Neural progenitor cell (in vitro differentiated cells): Measurements from ENCODE around the gene PRND. TPM values are rescaled to one million over a fixed set of nuclear protein-coding genes. Genes with fewer than 3 reads are reported as not detected.

Source experiments
- DNase-seq: peaks from one replicate; pipeline ENCODE4 v3.0.0-alpha.2; 2016; ENCODE audit warnings: low spot score
- H2AFZ ChIP-seq: fragments of 200-600 bp; sonication (generic); replicated peaks from 2 replicates; pipeline ENCODE4 v1.6.1; 2016; ENCODE audit warnings: antibody characterized with exemption
- H3F3A ChIP-seq: fragments of 200-600 bp; sonication (generic); 2 replicates; pipeline ENCODE4 v1.6.1; 2016; ENCODE audit warnings: antibody characterized with exemption, low read depth
- H3K27ac ChIP-seq: fragments of 200-600 bp; sonication (generic); 2 replicates; pipeline ENCODE4 v1.5.1; 2016; ENCODE audit warnings: mild to moderate bottlenecking
- H3K27me3 ChIP-seq: fragments of 200-600 bp; sonication (generic); 2 replicates; pipeline ENCODE4 v1.6.1; 2016; ENCODE audit warnings: mild to moderate bottlenecking, moderate library complexity
- H3K36me3 ChIP-seq: fragments of 200-600 bp; sonication (generic); 2 replicates; pipeline ENCODE4 v1.5.1; 2016
- H3K4me1 ChIP-seq: fragments of 200-600 bp; sonication (generic); 2 replicates; pipeline ENCODE4 v1.6.1; 2016; ENCODE audit warnings: mixed run types
- H3K4me2 ChIP-seq: fragments of 200-600 bp; sonication (generic); 2 replicates; pipeline ENCODE4 v1.6.1; 2016
- H3K4me3 ChIP-seq: fragments of 200-600 bp; sonication (generic); 2 replicates; pipeline ENCODE4 v1.5.1; 2016
- H3K79me2 ChIP-seq: fragments of 200-600 bp; sonication (generic); 2 replicates; pipeline ENCODE4 v1.6.1; 2016; ENCODE audit warnings: low read depth
- H3K9ac ChIP-seq: fragments of 200-600 bp; sonication (generic); 2 replicates; pipeline ENCODE4 v1.6.1; 2016
- H3K9me3 ChIP-seq: fragments of 200-600 bp; sonication (generic); 2 replicates; pipeline ENCODE4 v1.5.1; 2016; ENCODE audit warnings: low read depth
- H4K20me1 ChIP-seq: fragments of 200-600 bp; sonication (generic); 2 replicates; pipeline ENCODE4 v1.6.1; 2016; ENCODE audit warnings: low read depth
- H3K27ac Mint-ChIP-seq: 3 replicates; pipeline ENCODE4 v1.8.0; 2021; ENCODE audit warnings: mixed read lengths
- H3K27me3 Mint-ChIP-seq: 2 replicates; pipeline ENCODE4 v1.8.0; 2022; ENCODE audit warnings: low read depth, mild to moderate bottlenecking, inconsistent platforms, moderate library complexity, mixed read lengths; ENCODE audit not compliant: insufficient read depth
- H3K36me3 Mint-ChIP-seq: 3 replicates; pipeline ENCODE4 v1.8.0; 2021; ENCODE audit warnings: mixed read lengths
- H3K4me1 Mint-ChIP-seq: 3 replicates; pipeline ENCODE4 v1.8.0; 2021; ENCODE audit warnings: mixed read lengths
- H3K4me3 Mint-ChIP-seq: 3 replicates; pipeline ENCODE4 v1.8.0; 2021; ENCODE audit warnings: mild to moderate bottlenecking, moderate library complexity, mixed read lengths
- H3K9me3 Mint-ChIP-seq: 3 replicates; pipeline ENCODE4 v1.8.0; 2020; ENCODE audit warnings: mixed read lengths
- EZH2 ChIP-seq: fragments of 200-600 bp; sonication (generic); IDR thresholded peaks from 2 replicates; pipeline ENCODE4 v1.6.1; 2017; ENCODE audit warnings: antibody characterized with exemption, mild to moderate bottlenecking, moderate library complexity
- EZH2phosphoT487 ChIP-seq: fragments of 200-600 bp; sonication (generic); IDR thresholded peaks from 2 replicates; pipeline ENCODE4 v1.6.1; 2017; ENCODE audit warnings: antibody characterized with exemption
- total RNA-seq: library from RNA; depleted of rRNA; stranded (reverse); fragments of >200 nt; gene quantifications from 2 replicates; pipeline ENCODE4 v1.2.3, GENCODE V29; 2015; ENCODE audit warnings: low replicate concordance
- TF ChIP-seq, protein P1 (sequence below): fragments of 200-600 bp; sonication (generic); IDR thresholded peaks from 2 replicates; pipeline ENCODE4 v1.5.1; 2017; ENCODE audit warnings: antibody characterized with exemption, mild to moderate bottlenecking

The PRND gene
- total RNA-seq, 1 donor from 2014 or later: not detected

DNA sequence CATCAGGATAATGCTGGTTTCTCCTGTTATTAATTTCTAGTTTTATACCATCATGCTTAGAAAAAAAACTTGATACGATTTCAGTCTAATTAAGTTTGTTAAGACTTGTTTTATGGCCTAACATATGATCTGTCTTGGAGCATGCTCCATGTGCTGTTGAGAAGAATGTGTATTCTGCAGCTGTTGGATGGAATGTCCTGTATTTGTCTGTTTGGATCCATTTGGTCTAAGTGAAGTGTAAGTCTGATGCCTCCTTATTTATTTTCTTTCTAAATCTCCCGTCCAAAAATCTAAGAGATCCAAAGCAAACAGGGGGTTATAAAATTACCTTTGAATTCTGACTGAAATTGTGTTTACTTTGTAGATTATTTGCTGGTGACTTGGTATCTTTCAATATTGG, 30.0 kb upstream of the PRND start:
- H3K27ac Mint-ChIP-seq: no peak overlapping the region
- H3K27ac ChIP-seq: no peak overlapping the region
- H4K20me1 ChIP-seq: no peaks in the 10 kb centered on the region
- no peak overlapping the region for H3K9ac ChIP-seq
- H3K9me3 ChIP-seq: no peaks in the 10 kb centered on the region
- no peak overlapping the region for H3K4me3 ChIP-seq
- H3K4me2 ChIP-seq: no peak overlapping the region
- DNase-seq: no peak
- TF ChIP-seq EZH2 (no peak), EZH2phosphoT487 (no peak)
- peaks cover 24% of the 10 kb centered on the region for H3K36me3 Mint-ChIP-seq
- peaks cover 5% of the 10 kb centered on the region for H3K4me1 ChIP-seq
- H3K4me1 Mint-ChIP-seq: peaks cover 20% of the 10 kb centered on the region
- H3K4me3 Mint-ChIP-seq: no peak overlapping the region
- H3K9me3 Mint-ChIP-seq: peaks cover 6% of the 10 kb centered on the region
- no peaks in the 10 kb centered on the region for H3K36me3 ChIP-seq
- H3K27me3 ChIP-seq: peaks cover 2% of the 10 kb centered on the region
- no peak overlapping the region for H2AFZ ChIP-seq
- H3K27me3 Mint-ChIP-seq: no peaks in the 10 kb centered on the region
- H3F3A ChIP-seq: no peaks in the 10 kb centered on the region
- H3K79me2 ChIP-seq: no peaks in the 10 kb centered on the region

DNA sequence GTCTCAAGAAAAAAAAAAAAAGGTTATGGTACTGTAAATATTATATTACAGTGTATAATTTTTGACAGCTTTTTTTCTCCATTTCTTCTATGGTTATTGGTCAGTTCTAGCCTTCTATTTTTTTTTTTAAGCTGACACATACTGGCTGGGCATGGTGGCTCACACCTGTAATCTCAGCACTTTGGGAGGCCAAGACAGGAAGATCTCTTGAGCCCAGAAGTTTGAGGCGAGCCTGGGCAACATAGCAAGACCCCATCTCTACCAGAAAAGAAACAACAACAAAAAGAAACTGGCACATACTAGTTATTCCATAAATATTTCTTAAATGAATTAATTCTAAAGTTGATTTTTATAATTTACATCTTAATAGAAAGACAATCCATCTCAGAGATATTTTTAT, 27.6 kb upstream of the PRND start:
- H2AFZ ChIP-seq: no peak overlapping the region
- no peak for DNase-seq
- no peaks in the 10 kb centered on the region for H3K79me2 ChIP-seq
- Mint-ChIP-seq H3K36me3 (peaks cover 24% of the 10 kb centered on the region), H3K27me3 (peaks cover 2% of the 10 kb centered on the region), H3K4me3 (no peak overlapping the region), H3K9me3 (peaks cover 6% of the 10 kb centered on the region), H3K27ac (no peak overlapping the region), H3K4me1 (peaks cover 21% of the 10 kb centered on the region)
- no peaks in the 10 kb centered on the region for H3F3A ChIP-seq
- H3K36me3 ChIP-seq: no peaks in the 10 kb centered on the region
- no peaks in the 10 kb centered on the region for H3K4me1 ChIP-seq
- H3K9ac ChIP-seq: no peak overlapping the region
- no peak overlapping the region for H3K4me3 ChIP-seq
- no peaks in the 10 kb centered on the region for H3K9me3 ChIP-seq
- H4K20me1 ChIP-seq: no peaks in the 10 kb centered on the region
- no peak overlapping the region for H3K27ac ChIP-seq
- H3K4me2 ChIP-seq: no peak overlapping the region
- TF ChIP-seq, protein P1, sequence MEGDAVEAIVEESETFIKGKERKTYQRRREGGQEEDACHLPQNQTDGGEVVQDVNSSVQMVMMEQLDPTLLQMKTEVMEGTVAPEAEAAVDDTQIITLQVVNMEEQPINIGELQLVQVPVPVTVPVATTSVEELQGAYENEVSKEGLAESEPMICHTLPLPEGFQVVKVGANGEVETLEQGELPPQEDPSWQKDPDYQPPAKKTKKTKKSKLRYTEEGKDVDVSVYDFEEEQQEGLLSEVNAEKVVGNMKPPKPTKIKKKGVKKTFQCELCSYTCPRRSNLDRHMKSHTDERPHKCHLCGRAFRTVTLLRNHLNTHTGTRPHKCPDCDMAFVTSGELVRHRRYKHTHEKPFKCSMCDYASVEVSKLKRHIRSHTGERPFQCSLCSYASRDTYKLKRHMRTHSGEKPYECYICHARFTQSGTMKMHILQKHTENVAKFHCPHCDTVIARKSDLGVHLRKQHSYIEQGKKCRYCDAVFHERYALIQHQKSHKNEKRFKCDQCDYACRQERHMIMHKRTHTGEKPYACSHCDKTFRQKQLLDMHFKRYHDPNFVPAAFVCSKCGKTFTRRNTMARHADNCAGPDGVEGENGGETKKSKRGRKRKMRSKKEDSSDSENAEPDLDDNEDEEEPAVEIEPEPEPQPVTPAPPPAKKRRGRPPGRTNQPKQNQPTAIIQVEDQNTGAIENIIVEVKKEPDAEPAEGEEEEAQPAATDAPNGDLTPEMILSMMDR: no peak
- TF ChIP-seq EZH2 (no peak), EZH2phosphoT487 (no peak)
- H3K27me3 ChIP-seq: no peaks in the 10 kb centered on the region

DNA sequence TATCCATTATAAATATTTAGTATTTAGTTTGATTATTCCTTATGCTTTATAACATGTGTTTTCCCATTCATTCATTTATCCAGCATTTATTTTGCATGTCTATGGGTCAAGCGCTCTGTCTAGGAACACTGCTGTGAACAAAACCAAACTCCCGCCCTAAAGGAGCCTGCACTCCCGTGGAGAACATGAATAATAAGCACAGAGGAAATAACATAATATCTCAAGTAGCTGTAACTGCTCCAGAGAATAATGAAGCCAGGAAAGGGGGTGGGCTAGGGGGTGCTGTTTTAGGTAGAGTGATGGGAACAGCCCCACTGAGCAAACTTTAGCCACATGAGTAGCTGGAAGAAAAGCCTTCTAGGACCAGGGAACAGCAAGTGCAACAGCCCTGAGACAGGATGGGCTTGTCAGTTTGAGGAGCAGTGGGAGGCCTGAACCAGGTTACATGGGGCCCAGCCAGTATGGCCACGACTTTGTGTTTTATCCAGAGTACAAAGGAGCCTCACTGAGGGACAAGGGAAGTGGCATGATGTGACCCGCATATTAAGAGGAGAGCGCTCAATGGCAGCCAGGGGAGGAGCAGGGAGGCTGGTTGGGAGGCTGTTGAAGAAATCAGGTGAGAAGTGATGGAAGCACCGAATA, 24.4 kb upstream of the PRND start:
- H3K4me1 ChIP-seq: no peaks in the 10 kb centered on the region
- Mint-ChIP-seq H3K27me3 (peaks cover 2% of the 10 kb centered on the region), H3K4me1 (peaks cover 22% of the 10 kb centered on the region), H3K27ac (peak overlapping the region; percentile 20), H3K9me3 (peaks cover 3% of the 10 kb centered on the region), H3K4me3 (no peak overlapping the region), H3K36me3 (peaks cover 29% of the 10 kb centered on the region)
- no peaks in the 10 kb centered on the region for H3K79me2 ChIP-seq
- H3K36me3 ChIP-seq: no peaks in the 10 kb centered on the region
- no peaks in the 10 kb centered on the region for H3K27me3 ChIP-seq
- no peak overlapping the region for H3K27ac ChIP-seq
- no peaks in the 10 kb centered on the region for H3K9me3 ChIP-seq
- no peak overlapping the region for H3K9ac ChIP-seq
- DNase-seq: no peak
- no peak overlapping the region for H3K4me2 ChIP-seq
- no peak overlapping the region for H3K4me3 ChIP-seq
- no peaks in the 10 kb centered on the region for H3F3A ChIP-seq
- TF ChIP-seq, protein P1: no peak
- TF ChIP-seq EZH2: no peak
- no peak for TF ChIP-seq EZH2phosphoT487
- no peaks in the 10 kb centered on the region for H4K20me1 ChIP-seq
- H2AFZ ChIP-seq: no peak overlapping the region

DNA sequence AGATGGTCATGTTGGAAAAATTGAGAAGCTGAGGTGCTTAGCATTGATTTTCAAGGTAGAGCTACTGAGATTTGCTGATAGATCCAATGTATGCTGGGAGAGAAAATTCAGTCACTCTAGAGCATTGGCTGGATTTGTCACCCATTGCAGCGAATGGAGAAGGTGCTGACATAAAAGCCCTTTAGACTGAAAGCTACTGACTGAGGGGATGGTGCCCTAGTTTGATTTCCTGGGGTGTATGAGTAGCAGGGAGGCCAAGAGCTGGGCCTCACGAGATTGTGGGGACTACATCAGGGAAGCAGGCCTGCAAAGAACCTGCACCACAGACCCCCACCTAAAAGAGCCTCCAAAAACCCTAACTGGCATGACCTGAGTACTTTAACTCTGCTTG, 23.9 kb upstream of the PRND start:
- peak overlapping the region; percentile 20 for H3K27ac Mint-ChIP-seq
- peaks cover 25% of the 10 kb centered on the region for H3K4me1 Mint-ChIP-seq
- H3K4me3 Mint-ChIP-seq: no peak overlapping the region
- peaks cover 2% of the 10 kb centered on the region for H3K27me3 Mint-ChIP-seq
- TF ChIP-seq EZH2phosphoT487: no peak
- TF ChIP-seq, protein P1: no peak
- Histone ChIP-seq H3K27me3 (no peaks in the 10 kb centered on the region), H3K9me3 (no peaks in the 10 kb centered on the region), H3K4me3 (no peak overlapping the region), H3K4me2 (no peak overlapping the region), H3K79me2 (no peaks in the 10 kb centered on the region), H3K36me3 (no peaks in the 10 kb centered on the region), H3K27ac (no peak overlapping the region), H3K9ac (no peak overlapping the region), H3K4me1 (no peaks in the 10 kb centered on the region), H3F3A (no peaks in the 10 kb centered on the region), H2AFZ (no peak overlapping the region), H4K20me1 (no peaks in the 10 kb centered on the region)
- H3K36me3 Mint-ChIP-seq: peaks cover 27% of the 10 kb centered on the region
- no peak for DNase-seq
- H3K9me3 Mint-ChIP-seq: peaks cover 3% of the 10 kb centered on the region
